WTC11 (cell line): ENCODE results near the gene KLK11. TPM values are rescaled to one million over a fixed set of nuclear protein-coding genes. Genes with fewer than 3 reads are reported as not detected.

Source experiments
- ATAC-seq: fragments of 200-7000 bp; cut with Tn5 transposase; 2 replicates; pipeline ENCODE4 v1.10.0; 2021; ENCODE audit warnings: mild to moderate bottlenecking, moderate library complexity
- CTCF ChIA-PET: fragments of 300-600 bp; sonication (Branson Sonifier 250); formaldehyde crosslinking; loops from one replicate; lab custom pipeline; 2021; ENCODE audit warnings: antibody characterized with exemption; lab: Charles Lee
- POLR2A ChIA-PET: fragments of 350-600 bp; sonication (Branson Sonifier 250); formaldehyde crosslinking; loops from one replicate; lab custom pipeline; 2021; ENCODE audit warnings: antibody characterized with exemption; lab: Charles Lee
- DNase-seq: peaks from one replicate; pipeline ENCODE4 v3.0.0; 2021; ENCODE audit warnings: low spot score
- H3K27ac Mint-ChIP-seq: 2 replicates; pipeline ENCODE4 v1.8.0; 2021; ENCODE audit warnings: mixed read lengths
- H3K27me3 Mint-ChIP-seq: 2 replicates; pipeline ENCODE4 v1.8.0; 2021; ENCODE audit warnings: low read depth, mild to moderate bottlenecking, moderate library complexity, mixed read lengths
- H3K36me3 Mint-ChIP-seq: 2 replicates; pipeline ENCODE4 v1.8.0; 2021; ENCODE audit warnings: mixed read lengths
- H3K4me1 Mint-ChIP-seq: 2 replicates; pipeline ENCODE4 v1.8.0; 2022; ENCODE audit warnings: mixed read lengths
- H3K4me3 Mint-ChIP-seq: 2 replicates; pipeline ENCODE4 v1.8.0; 2021; ENCODE audit warnings: mild to moderate bottlenecking, moderate library complexity, mixed read lengths
- H3K9me3 Mint-ChIP-seq: 2 replicates; pipeline ENCODE4 v1.8.0; 2021; ENCODE audit warnings: mixed read lengths
- ATF3 ChIP-seq: sonication (generic); formaldehyde crosslinking; conservative IDR thresholded peaks from 2 replicates; pipeline ENCODE4 v1.8.1; 2022; ENCODE audit warnings: mild to moderate bottlenecking, missing genetic modification reagents
- ATF6 ChIP-seq: sonication (generic); formaldehyde crosslinking; IDR thresholded peaks from 2 replicates; pipeline ENCODE4 v1.8.1; 2023; ENCODE audit warnings: mild to moderate bottlenecking, missing genetic modification reagents
- CDX4 ChIP-seq: fragments of 250-450 bp; sonication (Bioruptor Pico); IDR thresholded peaks from 2 replicates; pipeline ENCODE4 v1.9.0; 2021; ENCODE audit warnings: moderate library complexity, mild to moderate bottlenecking, inconsistent platforms, borderline replicate concordance
- CREM ChIP-seq: sonication (generic); formaldehyde crosslinking; IDR thresholded peaks from 2 replicates; pipeline ENCODE4 v1.8.1; 2022; ENCODE audit warnings: mild to moderate bottlenecking, missing genetic modification reagents, moderate library complexity
- E2F1 ChIP-seq: sonication (generic); formaldehyde crosslinking; IDR thresholded peaks from 2 replicates; pipeline ENCODE4 v1.8.0; 2022; ENCODE audit warnings: mild to moderate bottlenecking, missing genetic modification reagents
- E2F4 ChIP-seq: sonication (generic); formaldehyde crosslinking; IDR thresholded peaks from 2 replicates; pipeline ENCODE4 v1.8.1; 2022; ENCODE audit warnings: low read depth, mild to moderate bottlenecking, moderate library complexity, missing genetic modification reagents, borderline replicate concordance
- EMX1 ChIP-seq: fragments of 250-450 bp; sonication (Bioruptor Pico); IDR thresholded peaks from 2 replicates; pipeline ENCODE4 v1.8.0; 2021; ENCODE audit warnings: mild to moderate bottlenecking
- ESRRA ChIP-seq: sonication (generic); formaldehyde crosslinking; IDR thresholded peaks from 2 replicates; pipeline ENCODE4 v1.8.1; 2022; ENCODE audit warnings: mild to moderate bottlenecking, missing genetic modification reagents, borderline replicate concordance
- GABPB1 ChIP-seq: sonication (generic); formaldehyde crosslinking; IDR thresholded peaks from 2 replicates; pipeline ENCODE4 v1.8.1; 2023; ENCODE audit warnings: mild to moderate bottlenecking, missing genetic modification reagents
- GRHL2 ChIP-seq: fragments of 250-450 bp; sonication (Bioruptor Pico); IDR thresholded peaks from 2 replicates; pipeline ENCODE4 v1.8.0; 2022; ENCODE audit warnings: mild to moderate bottlenecking, moderate library complexity; ENCODE audit not compliant: insufficient replicate concordance, severe bottlenecking
- HMGXB4 ChIP-seq: sonication (generic); formaldehyde crosslinking; IDR thresholded peaks from 2 replicates; pipeline ENCODE4 v1.8.1; 2023; ENCODE audit warnings: mild to moderate bottlenecking, moderate library complexity, missing genetic modification reagents
- JUN ChIP-seq: sonication (generic); formaldehyde crosslinking; IDR thresholded peaks from 2 replicates; pipeline ENCODE4 v1.8.0; 2023; ENCODE audit warnings: mild to moderate bottlenecking, missing genetic modification reagents
- KAT7 ChIP-seq: sonication (generic); formaldehyde crosslinking; IDR thresholded peaks from 2 replicates; pipeline ENCODE4 v1.8.1; 2023; ENCODE audit warnings: missing genetic modification reagents, mild to moderate bottlenecking, borderline replicate concordance
- NFYB ChIP-seq: sonication (generic); formaldehyde crosslinking; conservative IDR thresholded peaks from 2 replicates; pipeline ENCODE4 v1.8.0; 2022; ENCODE audit warnings: low read depth, missing genetic modification reagents
- OVOL2 ChIP-seq: fragments of 250-450 bp; sonication (Bioruptor Pico); IDR thresholded peaks from 2 replicates; pipeline ENCODE4 v1.9.0; 2021; ENCODE audit warnings: mild to moderate bottlenecking, borderline replicate concordance
- PRRX2 ChIP-seq: fragments of 250-450 bp; sonication (Bioruptor Pico); IDR thresholded peaks from 2 replicates; pipeline ENCODE4 v1.8.0; 2021; ENCODE audit warnings: mild to moderate bottlenecking
- RELA ChIP-seq: sonication (generic); formaldehyde crosslinking; IDR thresholded peaks from 2 replicates; pipeline ENCODE4 v1.8.1; 2022; ENCODE audit warnings: missing genetic modification reagents, mild to moderate bottlenecking, borderline replicate concordance
- STAT6 ChIP-seq: sonication (generic); formaldehyde crosslinking; conservative IDR thresholded peaks from 2 replicates; pipeline ENCODE4 v1.8.1; 2023; ENCODE audit warnings: mild to moderate bottlenecking, low read depth, missing genetic modification reagents, moderate library complexity
- ZNF263 ChIP-seq: sonication (generic); formaldehyde crosslinking; IDR thresholded peaks from 2 replicates; pipeline ENCODE4 v1.8.1; 2022; ENCODE audit warnings: low read depth, mild to moderate bottlenecking, moderate library complexity, missing genetic modification reagents
- total RNA-seq: library from RNA; stranded (reverse); gene quantifications from 3 replicates; pipeline ENCODE4 v1.2.3, GENCODE V29; 2021

Gene KLK11
- total RNA-seq, 1 experiment from 2014 or later = 0.55 TPM

GRCh38 chr19:51066393-51067186 is 40.2 kb upstream of the KLK11 start:
- ChIA-PET CTCF (interaction anchor here (0.7 to 3.0 kb wide), 5 partner anchors 28 to 157 kb away, joined by 3 to 19 read pairs (median 10); partner anchors contain the start of gene KLK10), POLR2A (no interaction called here)
- H3K27ac Mint-ChIP-seq = no peak overlapping the region
- H3K27me3 Mint-ChIP-seq = peaks cover 8% of the 10 kb centered on the region
- no peak overlapping the region for H3K4me3 Mint-ChIP-seq
- ATAC-seq (no peak), DNase-seq (no peak)
- peaks cover 7% of the 10 kb centered on the region for H3K9me3 Mint-ChIP-seq
- H3K36me3 Mint-ChIP-seq = no peaks in the 10 kb centered on the region
- no peak for TF ChIP-seq PRRX2
- no peak for TF ChIP-seq OVOL2
- no peak for TF ChIP-seq STAT6 (CRISPR knock-in tag)
- TF ChIP-seq CDX4 (CRISPR knock-in tag) = no peak
- TF ChIP-seq ZNF263 (CRISPR knock-in tag) = no peak
- TF ChIP-seq E2F4 (CRISPR knock-in tag) = no peak
- TF ChIP-seq ATF3 (CRISPR knock-in tag) = no peak
- TF ChIP-seq GABPB1 (CRISPR knock-in tag) = no peak
- no peak for TF ChIP-seq NFYB (CRISPR knock-in tag)
- no peak for TF ChIP-seq CREM
- TF ChIP-seq EMX1 (CRISPR knock-in tag) = no peak
- TF ChIP-seq RELA (CRISPR knock-in tag) = no peak
- no peak for TF ChIP-seq JUN
- no peak for TF ChIP-seq ATF6 (CRISPR knock-in tag)
- no peak for TF ChIP-seq GRHL2 (CRISPR knock-in tag)
- TF ChIP-seq ESRRA (CRISPR knock-in tag) = no peak
- TF ChIP-seq HMGXB4 (CRISPR knock-in tag) = no peak
- TF ChIP-seq KAT7 (CRISPR knock-in tag) = no peak
- TF ChIP-seq E2F1 (CRISPR knock-in tag) = no peak
- peaks cover 8% of the 10 kb centered on the region for H3K4me1 Mint-ChIP-seq
